H9 (cell line): Measurements from ENCODE around the gene TRPV4. TPM values are rescaled to one million over a fixed set of nuclear protein-coding genes. Genes with fewer than 3 reads are reported as not detected.

ENCODE experiments used
- DNase-seq: peaks from one replicate; pipeline ENCODE4 v3.0.0-alpha.2; 2017
- H2AFZ ChIP-seq: one replicate; pipeline ENCODE4 v1.6.1; 2013; ENCODE audit warnings: mild to moderate bottlenecking, low read length, control low read depth, moderate library complexity
- H2AK5ac ChIP-seq: 2 replicates; pipeline ENCODE4 v1.6.1; 2013; ENCODE audit warnings: low read length, control low read depth, mixed read lengths; ENCODE audit not compliant: insufficient read length
- H2BK120ac ChIP-seq: one replicate; pipeline ENCODE4 v1.6.1; 2013; ENCODE audit warnings: low read depth, mild to moderate bottlenecking, low read length, control low read depth, inconsistent platforms; ENCODE audit not compliant: poor library complexity, severe bottlenecking
- H2BK12ac ChIP-seq: 2 replicates; pipeline ENCODE4 v1.6.1; 2013; ENCODE audit warnings: low read length, control low read depth, mixed read lengths, low read depth; ENCODE audit not compliant: insufficient read length
- H2BK15ac ChIP-seq: 2 replicates; pipeline ENCODE4 v1.6.1; 2013; ENCODE audit warnings: low read depth, low read length, control low read depth
- H2BK20ac ChIP-seq: one replicate; pipeline ENCODE4 v1.6.1; 2013; ENCODE audit warnings: low read depth, mild to moderate bottlenecking, low read length, control low read depth, inconsistent platforms; ENCODE audit not compliant: poor library complexity, severe bottlenecking
- H2BK5ac ChIP-seq: 2 replicates; pipeline ENCODE4 v1.6.1; 2013; ENCODE audit warnings: low read length, control low read depth, mixed read lengths; ENCODE audit not compliant: insufficient read length
- H3K14ac ChIP-seq: 2 replicates; pipeline ENCODE4 v1.6.1; 2013; ENCODE audit warnings: low read length, control low read depth; ENCODE audit not compliant: insufficient read depth
- H3K18ac ChIP-seq: 2 replicates; pipeline ENCODE4 v1.6.1; 2013; ENCODE audit warnings: low read depth, mild to moderate bottlenecking, mixed read lengths, low read length, control low read depth; ENCODE audit not compliant: insufficient read length
- H3K23ac ChIP-seq: 2 replicates; pipeline ENCODE4 v1.6.1; 2013; ENCODE audit warnings: low read length, control low read depth, mixed read lengths, low read depth; ENCODE audit not compliant: insufficient read length
- H3K23me2 ChIP-seq: 2 replicates; pipeline ENCODE4 v1.6.1; 2013; ENCODE audit warnings: low read depth, mild to moderate bottlenecking, mixed read lengths, low read length, control low read depth; ENCODE audit not compliant: insufficient read length, poor library complexity, severe bottlenecking
- H3K27ac ChIP-seq: 2 replicates; pipeline ENCODE4 v1.5.1; 2013; ENCODE audit warnings: low read length, control low read depth, mixed read lengths, low read depth; ENCODE audit not compliant: insufficient read length
- H3K27me3 ChIP-seq: 2 replicates; pipeline ENCODE4 v1.6.1; 2013; ENCODE audit warnings: low read length, control low read depth, inconsistent platforms; ENCODE audit not compliant: insufficient read depth
- H3K4ac ChIP-seq: 2 replicates; pipeline ENCODE4 v1.6.1; 2013; ENCODE audit warnings: low read depth, mild to moderate bottlenecking, control low read depth, inconsistent platforms, low read length, moderate library complexity
- H3K4me1 ChIP-seq: 2 replicates; pipeline ENCODE4 v1.6.1; 2013; ENCODE audit warnings: low read length, control low read depth, inconsistent platforms; ENCODE audit not compliant: insufficient read depth
- H3K4me2 ChIP-seq: 2 replicates; pipeline ENCODE4 v1.6.1; 2013; ENCODE audit warnings: low read length, control low read depth, mixed read lengths; ENCODE audit not compliant: insufficient read length, insufficient read depth
- H3K56ac ChIP-seq: 2 replicates; pipeline ENCODE4 v1.6.1; 2013; ENCODE audit warnings: low read depth, mild to moderate bottlenecking, mixed read lengths, low read length, control low read depth; ENCODE audit not compliant: insufficient read length
- H3K79me1 ChIP-seq: 2 replicates; pipeline ENCODE4 v1.6.1; 2013; ENCODE audit warnings: low read depth, mild to moderate bottlenecking, moderate library complexity, low read length, control low read depth, inconsistent platforms; ENCODE audit not compliant: insufficient read depth, poor library complexity, severe bottlenecking
- H3K79me2 ChIP-seq: 2 replicates; pipeline ENCODE4 v1.6.1; 2013; ENCODE audit warnings: low read length, control low read depth, inconsistent platforms; ENCODE audit not compliant: insufficient read depth
- H3K9ac ChIP-seq: 2 replicates; pipeline ENCODE4 v1.6.1; 2013; ENCODE audit warnings: low read length, control low read depth, mixed read lengths; ENCODE audit not compliant: insufficient read length; ENCODE audit errors: extremely low read depth
- H3K9me3 ChIP-seq: one replicate; pipeline ENCODE4 v1.6.1; 2013; ENCODE audit warnings: low read depth, low read length, inconsistent platforms; ENCODE audit not compliant: control insufficient read depth
- H3T11ph ChIP-seq: one replicate; pipeline ENCODE4 v1.6.1; 2013; ENCODE audit warnings: mild to moderate bottlenecking, low read length, control low read depth, inconsistent platforms
- H4K20me1 ChIP-seq: one replicate; pipeline ENCODE4 v1.6.1; 2013; ENCODE audit not compliant: control insufficient read depth, insufficient read length, insufficient read depth
- H4K5ac ChIP-seq: 2 replicates; pipeline ENCODE4 v1.6.1; 2013; ENCODE audit warnings: low read depth, mild to moderate bottlenecking, mixed read lengths, low read length, control low read depth; ENCODE audit not compliant: insufficient read length
- H4K8ac ChIP-seq: replicated peaks from 2 replicates; pipeline ENCODE4 v1.6.1; 2013; ENCODE audit warnings: low read length, control low read depth, mixed read lengths, low read depth; ENCODE audit not compliant: insufficient read length
- H4K91ac ChIP-seq: 2 replicates; pipeline ENCODE4 v1.6.1; 2013; ENCODE audit warnings: low read depth, mild to moderate bottlenecking, moderate library complexity, mixed read lengths, low read length, control low read depth; ENCODE audit not compliant: insufficient read length
- H3K27ac Mint-ChIP-seq, 3 experiments: 2 replicates in 2 of 3; 3 replicates in 1 of 3; pipeline ENCODE4 v1.8.0; 2020 to 2021; ENCODE audit warnings: mixed read lengths in 3 of 3, mild to moderate bottlenecking in 1 of 3, moderate library complexity in 1 of 3
- H3K27me3 Mint-ChIP-seq: 2 replicates; pipeline ENCODE4 v1.8.0; 2021; ENCODE audit warnings: low read depth, mild to moderate bottlenecking, moderate library complexity, mixed read lengths
- H3K36me3 Mint-ChIP-seq, 3 experiments: 2 replicates in 2 of 3; 3 replicates in 1 of 3; pipeline ENCODE4 v1.8.0; 2020 to 2021; ENCODE audit warnings: low read depth in 3 of 3, mixed read lengths in 3 of 3; ENCODE audit not compliant: insufficient read depth in 1 of 3
- H3K4me1 Mint-ChIP-seq, 2 experiments: 2 replicates each; pipeline ENCODE4 v1.8.0; 2020; ENCODE audit warnings: mixed read lengths in 2 of 2
- H3K4me3 Mint-ChIP-seq, 2 experiments: 2 replicates in 1 of 2; 3 replicates in 1 of 2; pipeline ENCODE4 v1.8.0; 2020 to 2021; ENCODE audit warnings: mild to moderate bottlenecking in 2 of 2, mixed read lengths in 2 of 2, moderate library complexity in 1 of 2
- H3K9me3 Mint-ChIP-seq, 2 experiments: 2 replicates in 1 of 2; 3 replicates in 1 of 2; pipeline ENCODE4 v1.8.0; 2020; ENCODE audit warnings: mild to moderate bottlenecking in 2 of 2, mixed read lengths in 2 of 2, moderate library complexity in 1 of 2
- CTCF ChIP-seq: fragments of 200-600 bp; sonication (generic); conservative IDR thresholded peaks from 3 replicates; pipeline ENCODE4 v1.8.0; 2021; ENCODE audit warnings: antibody characterized with exemption, mild to moderate bottlenecking
- WGBS: extraction: QIAGEN DNeasy Blood & Tissue Kit; methylation state at CpG from one replicate; pipeline ENCODE4 v1.1.7; 2013; ENCODE audit warnings: missing lambda C conversion rate, low lambda C conversion rate, mixed read lengths; ENCODE audit not compliant: insufficient read length; ENCODE audit errors: extremely low coverage; 5-methylcytosine and 5-hydroxymethylcytosine counted together
- total RNA-seq: library from RNA; stranded (reverse); gene quantifications from 2 replicates; pipeline ENCODE4 v1.2.1, GENCODE V29; 2021

TRPV4 gene
- total RNA-seq, 1 experiment from 2014 or later, result 4.9 TPM

- Histone ChIP-seq H3K27me3 (no peaks in the 10 kb centered on the region), H3K9me3 (no peaks in the 10 kb centered on the region), H3K23me2 (no peaks in the 10 kb centered on the region), H2BK5ac (no peak overlapping the region), H3T11ph (no peak overlapping the region), H3K4ac (no peak overlapping the region), H4K5ac (no peak overlapping the region), H2BK20ac (no peak overlapping the region), H3K4me2 (no peak overlapping the region), H3K14ac (no peak overlapping the region), H3K4me1 (peaks cover 4% of the 10 kb centered on the region), H2BK120ac (no peak overlapping the region), H3K27ac (no peak overlapping the region), H4K20me1 (no peaks in the 10 kb centered on the region), H3K9ac (no peak overlapping the region), H2BK12ac (no peak overlapping the region), H3K79me2 (no peaks in the 10 kb centered on the region; the same call in 1 of the 2 replicates), H2AFZ (no peak overlapping the region), H4K91ac (no peak overlapping the region), H3K56ac (no peak overlapping the region), H3K23ac (no peak overlapping the region), H2AK5ac (no peak overlapping the region), H3K18ac (no peak overlapping the region), H3K79me1 (peaks cover 2% of the 10 kb centered on the region), H2BK15ac (no peak overlapping the region), H4K8ac (no peak overlapping the region)
- no peak for TF ChIP-seq CTCF
- Mint-ChIP-seq H3K9me3 (no peaks in the 10 kb centered on the region), H3K4me1 (peaks cover 7 to 11% of the 10 kb centered on the region in 2 experiments), H3K4me3 (no peak overlapping the region), H3K27me3 (no peaks in the 10 kb centered on the region), H3K36me3 (peaks cover 0 to 1% (median 0%) of the 10 kb centered on the region in 3 experiments; a peak in 1 of 7 replicates), H3K27ac (peak overlapping the region in 1 of 3 experiments; percentile 60; a peak in 2 of 7 replicates)
- no peak for DNase-seq
- no CpG with 5 or more reads among the region's 3 CpGs for WGBS
Measured at GRCh38 chr12:109864916-109865315, 31.7 kb upstream of the TRPV4 start.
